GM19099 (cell line): Measurements from ENCODE around the gene TSNAXIP1.

Experiments used
- POLR2A ChIP-seq: IDR thresholded peaks from 3 replicates; pipeline ENCODE4 v1.6.1; 2011; ENCODE audit warnings: low read depth; ENCODE audit not compliant: insufficient read length; ENCODE audit errors: extremely low read depth

TSNAXIP1 gene

GRCh38 chr16:67860589-67861398, 54.1 kb downstream of the TSNAXIP1 start:
- TF ChIP-seq POLR2A: no peak

GRCh38 chr16:67861877-67862276, 55.2 kb downstream of the TSNAXIP1 start:
- TF ChIP-seq POLR2A: no peak

- no peak for TF ChIP-seq POLR2A
Measured at GRCh38 chr16:67862623-67863583, 56.2 kb downstream of the TSNAXIP1 start.

- no peak for TF ChIP-seq POLR2A
Measured at GRCh38 chr16:67864594-67864993, 57.9 kb downstream of the TSNAXIP1 start.

- TF ChIP-seq POLR2A: no peak
Measured at GRCh38 chr16:67865318-67865717, 58.6 kb downstream of the TSNAXIP1 start.

- TF ChIP-seq POLR2A: no peak
Measured at GRCh38 chr16:67868290-67868689, 61.6 kb downstream of the TSNAXIP1 start.

GRCh38 chr16:67869653-67870052, 63.0 kb downstream of the TSNAXIP1 start:
- no peak for TF ChIP-seq POLR2A

GRCh38 chr16:67871256-67871655, 64.6 kb downstream of the TSNAXIP1 start:
- no peak for TF ChIP-seq POLR2A

GRCh38 chr16:67872131-67872630, 65.5 kb downstream of the TSNAXIP1 start:
- no peak for TF ChIP-seq POLR2A

GRCh38 chr16:67872631-67873434, 66.1 kb downstream of the TSNAXIP1 start, which contains the start of gene EDC4:
Gene EDC4, plus strand, starts transcription at chr16:67873052. Its CDS starts 210 bp downstream, at chr16:67873262.
- TF ChIP-seq POLR2A: peak; percentile 83

- no peak for TF ChIP-seq POLR2A
Measured at GRCh38 chr16:67873435-67874370, 67.0 kb downstream of the TSNAXIP1 start.

GRCh38 chr16:67874372-67874771, 67.7 kb downstream of the TSNAXIP1 start:
- no peak for TF ChIP-seq POLR2A

GRCh38 chr16:67877064-67877463, 70.4 kb downstream of the TSNAXIP1 start:
- no peak for TF ChIP-seq POLR2A
